ENCODE results near the gene PHF20.
"Not testable (repeated sequence)": the region's sequence is repeated elsewhere in the genome, so short reads cannot be mapped to it uniquely, and the experiment has no call there.

PHF20 gene

DNA sequence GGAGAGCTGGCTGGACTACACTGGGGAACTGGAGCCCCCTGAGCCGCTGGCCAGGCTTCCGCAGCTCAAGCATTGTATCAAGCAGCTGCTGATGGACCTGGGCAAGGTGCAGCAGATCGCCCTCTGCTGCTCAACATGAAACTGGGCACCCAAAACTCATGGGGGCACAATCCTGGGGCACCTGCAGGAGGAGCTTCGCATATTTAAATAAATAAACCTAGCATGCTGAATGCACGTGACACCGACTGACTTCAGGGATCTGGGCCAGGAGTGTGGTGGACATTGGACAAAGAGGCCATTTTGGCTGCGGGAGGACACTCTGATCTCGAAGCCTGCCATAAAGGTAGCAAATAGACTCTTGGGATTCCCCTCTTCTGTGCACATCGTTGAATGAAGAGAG lies 175.7 kb downstream of the PHF20 start:
- DNase-seq = no peak

DNA sequence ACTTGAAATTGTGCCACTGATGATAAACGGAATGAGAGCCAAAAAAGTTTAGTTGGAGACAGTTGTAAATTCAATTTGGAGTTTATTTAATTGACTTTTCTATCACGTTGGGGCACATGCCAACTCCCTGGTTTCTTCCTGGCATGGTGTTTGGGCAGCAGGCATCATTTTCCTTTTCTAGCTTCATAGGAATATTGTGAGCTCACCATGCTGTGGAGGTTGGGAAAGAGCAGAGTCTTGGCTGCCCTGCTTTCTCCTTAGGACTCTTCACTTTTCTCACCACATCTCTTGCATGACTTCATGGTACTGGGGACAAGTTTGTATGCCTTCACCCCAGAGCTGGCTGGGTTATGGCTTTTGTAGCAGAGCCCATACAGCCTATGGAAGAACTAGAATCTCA lies 176.1 kb downstream of the PHF20 start:
- DNase-seq = no peak

DNA sequence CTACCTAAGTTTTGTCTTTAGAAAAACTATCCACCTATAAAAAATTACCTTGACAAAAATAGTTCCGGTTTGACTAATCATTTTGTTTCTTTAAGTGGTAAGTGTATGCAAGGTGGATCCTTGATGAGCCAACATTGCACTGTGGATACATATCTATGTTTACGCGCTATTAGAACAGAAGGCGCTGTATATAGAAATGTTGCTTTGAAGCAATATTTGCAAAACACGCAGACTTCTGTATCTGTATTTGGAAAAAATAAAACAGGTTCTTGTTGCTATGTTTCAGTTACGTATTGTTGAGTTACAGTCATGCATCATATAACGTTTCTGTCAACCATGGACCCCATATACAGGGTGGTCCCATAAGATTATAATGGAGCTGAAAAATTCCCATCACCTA lies 178.3 kb downstream of the PHF20 start:
- no peak for DNase-seq

DNA sequence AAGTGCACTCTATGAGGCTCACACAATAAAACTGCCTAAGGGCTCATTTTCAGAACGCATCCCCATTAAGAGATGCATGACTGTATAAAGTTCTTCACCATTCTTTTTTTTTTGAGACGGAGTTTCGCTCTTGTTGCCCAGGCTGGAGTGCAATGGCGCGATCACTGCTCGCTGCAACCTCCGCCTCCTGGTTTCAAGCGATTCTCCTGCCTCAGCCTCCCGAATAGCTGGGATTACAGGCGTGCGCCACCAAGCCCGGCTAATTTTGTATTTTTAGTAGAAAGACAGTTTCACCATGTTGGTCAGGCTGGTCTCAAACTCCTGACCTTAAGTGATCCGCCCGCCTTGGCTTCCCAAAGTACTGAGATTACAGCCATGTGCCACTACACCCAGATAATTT lies 180.3 kb downstream of the PHF20 start:
- DNase-seq = not testable (repeated sequence)

DNA sequence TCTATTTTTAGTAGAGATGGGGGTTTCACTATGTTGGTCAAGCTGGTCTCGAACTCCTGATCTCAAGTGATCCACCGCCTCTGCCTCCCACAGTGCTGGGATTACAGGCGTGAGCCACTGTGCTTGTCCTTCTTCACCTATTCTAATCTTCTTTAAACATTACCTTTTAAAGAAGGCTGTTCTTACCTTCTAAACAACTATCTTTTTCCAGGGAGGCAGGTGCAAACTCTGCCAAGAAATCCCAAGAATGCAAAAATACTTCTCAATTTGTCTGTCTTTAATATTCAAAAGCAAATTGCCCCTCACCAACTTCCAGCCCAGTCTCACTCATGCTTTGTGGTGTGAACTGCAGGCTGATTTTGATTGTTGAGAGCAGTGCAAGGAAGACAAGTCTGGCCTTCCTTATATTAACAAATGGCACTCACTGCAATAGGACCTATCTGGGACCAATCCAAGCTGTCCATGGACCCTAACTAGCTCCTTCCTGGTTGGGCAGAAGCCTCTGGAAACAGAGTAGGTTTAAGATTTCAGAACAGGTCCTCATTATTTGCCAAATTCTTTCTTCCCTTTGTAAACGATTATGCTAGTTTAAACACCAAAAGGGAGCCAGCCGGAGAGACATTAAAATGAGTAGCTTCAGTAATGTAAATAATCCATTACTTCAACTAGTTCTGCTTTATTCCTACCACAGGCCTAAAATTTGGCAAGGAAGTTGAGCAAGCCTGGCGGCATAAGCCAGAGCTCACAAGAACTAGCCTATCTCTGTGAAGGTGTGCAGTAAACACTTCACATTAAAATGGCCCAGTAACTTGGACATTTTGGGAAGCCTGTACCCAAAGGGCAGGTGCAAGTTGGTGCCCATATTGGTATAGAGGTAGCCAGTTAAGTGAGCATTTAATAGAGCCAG lies 180.9 kb downstream of the PHF20 start:
- no peak for DNase-seq

DNA sequence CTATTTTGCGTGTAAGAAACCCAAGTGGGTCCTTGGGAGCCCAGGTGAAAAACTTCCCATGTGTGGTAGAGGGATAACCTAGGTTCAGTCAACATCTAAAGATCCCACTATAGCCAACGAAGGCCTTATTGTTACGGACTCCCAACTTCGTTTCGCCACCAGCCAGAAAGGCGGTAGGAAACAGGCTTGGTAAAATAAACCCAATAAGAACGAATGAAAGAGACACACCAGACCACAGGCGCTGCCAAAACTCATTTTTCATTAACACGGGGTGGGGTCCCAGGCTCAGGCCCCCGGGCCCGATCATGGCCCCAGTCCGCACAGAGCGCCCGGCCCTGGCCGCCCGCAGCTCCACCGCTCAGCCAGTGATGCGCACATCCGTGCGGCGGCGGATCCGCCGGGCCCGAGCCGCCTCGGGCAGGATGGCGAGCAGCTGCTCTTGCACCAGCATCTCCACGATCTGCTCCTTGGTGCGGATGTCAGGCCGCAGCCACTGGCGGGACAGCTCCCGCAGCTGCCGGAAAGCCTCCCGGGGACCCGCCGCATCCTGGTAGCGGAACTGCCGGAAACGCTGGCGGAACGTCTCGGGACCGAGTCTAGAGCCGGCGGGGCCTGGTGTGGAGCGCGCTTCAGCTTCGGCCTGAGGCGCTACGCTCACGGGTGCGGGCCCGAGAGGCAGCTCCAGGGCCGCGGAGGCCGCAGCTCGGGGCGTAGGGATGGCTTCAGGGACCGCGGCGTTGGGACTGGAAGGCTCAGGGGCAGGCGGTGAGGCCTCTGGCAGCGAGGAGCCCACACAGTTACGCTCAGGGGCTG lies 181.8 kb downstream of the PHF20 start:
- DNase-seq = peak; percentile 57

DNA sequence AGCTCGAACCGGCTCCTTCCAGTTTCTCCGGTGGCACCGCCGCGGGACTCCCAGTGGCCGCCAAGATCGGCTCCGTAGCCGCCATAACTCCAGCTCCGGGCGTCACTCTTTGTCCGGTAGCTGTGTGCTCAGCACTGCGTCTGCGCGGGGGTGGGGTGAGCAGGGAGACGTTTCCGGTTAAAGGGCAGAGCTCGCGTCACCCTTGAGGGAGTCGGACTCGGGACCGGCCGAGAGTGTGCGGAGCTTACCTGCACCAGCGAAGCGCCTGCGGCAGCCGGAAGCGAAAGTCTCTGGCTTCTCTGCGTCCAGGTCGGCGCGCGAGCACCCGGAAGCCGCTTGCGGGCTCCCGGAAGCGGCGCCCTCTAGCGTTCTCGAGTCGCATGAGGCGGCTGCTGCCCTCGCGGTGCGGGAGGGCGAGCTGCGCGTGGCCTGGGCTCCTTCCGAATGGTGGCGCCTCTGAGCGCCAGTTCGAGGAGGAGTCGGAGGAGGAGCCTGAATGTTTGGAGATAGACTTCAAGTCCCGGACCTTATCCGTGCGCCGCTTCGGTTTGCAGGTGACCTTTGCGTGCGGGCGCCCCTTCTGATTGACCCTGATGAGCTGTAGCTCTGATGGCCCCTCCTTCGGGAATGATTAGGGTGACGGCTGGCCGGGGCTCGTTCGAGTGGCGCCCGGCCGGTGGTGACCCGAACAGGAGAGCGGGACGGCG lies 182.5 kb downstream of the PHF20 start, which contains the start of gene SCAND1:
SCAND1 (minus strand) TSS at position 303 of the 707 bp plus-strand sequence; CDS start at position 85, 218 bp downstream.
- peak; percentile 93 for DNase-seq

DNA sequence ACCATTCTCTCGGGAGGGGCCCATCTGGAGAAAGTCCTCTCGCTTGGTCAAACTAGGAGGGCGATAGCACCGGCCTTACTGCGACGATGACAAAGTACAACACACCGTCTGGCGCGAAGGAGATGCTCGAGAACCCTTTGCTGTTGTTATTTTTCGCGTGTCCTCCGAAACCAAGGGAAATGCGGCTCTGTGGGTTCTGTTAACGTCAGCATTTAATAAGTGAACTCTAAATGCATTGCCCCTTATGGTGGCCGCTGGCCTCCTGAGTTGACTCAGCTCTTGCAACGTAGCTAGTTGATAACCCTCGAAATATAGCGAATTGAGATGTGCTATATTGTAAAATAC lies 183.1 kb downstream of the PHF20 start:
- peak; percentile 19 for DNase-seq

DNA sequence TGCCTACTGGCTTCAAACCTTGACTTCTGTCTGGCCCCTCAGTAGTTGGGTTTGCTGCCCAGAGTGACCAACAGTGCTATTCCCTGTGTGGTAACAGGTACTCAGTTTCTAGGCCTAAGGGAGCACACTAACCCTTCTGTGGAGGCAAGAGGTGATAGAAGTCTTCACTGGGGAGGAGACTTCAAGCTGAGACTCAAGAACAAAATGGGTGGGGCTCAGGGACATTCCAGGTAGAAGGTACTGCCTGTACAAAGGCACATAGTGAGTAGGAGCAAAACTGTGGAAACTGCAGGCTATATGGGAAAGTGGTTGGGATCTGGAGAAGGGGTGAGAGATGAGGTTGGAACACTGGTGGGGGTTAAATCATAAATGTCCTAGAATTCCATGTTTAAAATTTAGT lies 184.8 kb downstream of the PHF20 start:
- no peak for DNase-seq

DNA sequence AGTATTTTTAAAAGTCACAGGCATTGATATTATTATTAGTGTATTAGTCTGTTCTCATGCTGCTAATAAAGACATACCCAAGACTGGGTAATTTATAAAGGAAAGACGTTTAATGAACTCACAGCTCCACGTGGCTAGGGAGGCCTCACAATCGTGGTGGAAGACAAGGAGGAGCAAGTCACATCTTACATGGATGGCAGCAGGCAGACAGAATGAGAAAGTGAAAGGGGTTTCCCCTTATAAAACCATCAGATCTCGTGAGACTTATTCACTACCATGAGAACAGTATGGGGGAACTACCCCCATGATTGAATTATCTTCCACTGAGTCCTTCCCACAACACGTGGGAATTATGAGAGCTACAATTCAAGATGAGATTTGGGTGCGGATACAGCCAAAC lies 187.5 kb downstream of the PHF20 start:
- DNase-seq = not testable (repeated sequence)

DNA sequence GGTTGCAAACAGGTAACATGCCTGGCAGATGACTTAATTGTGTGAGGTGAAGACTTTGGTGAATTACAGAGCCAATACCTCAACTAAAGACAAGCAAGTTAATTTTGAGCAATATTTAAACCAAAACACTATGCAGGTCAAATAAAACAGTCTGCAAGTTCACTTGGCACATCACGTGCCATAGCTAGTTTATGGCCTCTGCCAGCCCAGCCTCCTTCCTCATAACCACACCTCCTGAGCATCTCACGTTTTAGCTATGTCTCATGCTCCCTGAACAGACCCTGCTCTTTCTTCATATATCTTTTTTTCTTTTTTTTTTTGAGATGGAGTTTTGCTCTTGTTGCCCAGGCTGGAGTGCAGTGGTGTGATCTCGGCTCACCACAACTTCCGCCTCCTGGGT lies 192.1 kb downstream of the PHF20 start:
- DNase-seq = no peak

DNA sequence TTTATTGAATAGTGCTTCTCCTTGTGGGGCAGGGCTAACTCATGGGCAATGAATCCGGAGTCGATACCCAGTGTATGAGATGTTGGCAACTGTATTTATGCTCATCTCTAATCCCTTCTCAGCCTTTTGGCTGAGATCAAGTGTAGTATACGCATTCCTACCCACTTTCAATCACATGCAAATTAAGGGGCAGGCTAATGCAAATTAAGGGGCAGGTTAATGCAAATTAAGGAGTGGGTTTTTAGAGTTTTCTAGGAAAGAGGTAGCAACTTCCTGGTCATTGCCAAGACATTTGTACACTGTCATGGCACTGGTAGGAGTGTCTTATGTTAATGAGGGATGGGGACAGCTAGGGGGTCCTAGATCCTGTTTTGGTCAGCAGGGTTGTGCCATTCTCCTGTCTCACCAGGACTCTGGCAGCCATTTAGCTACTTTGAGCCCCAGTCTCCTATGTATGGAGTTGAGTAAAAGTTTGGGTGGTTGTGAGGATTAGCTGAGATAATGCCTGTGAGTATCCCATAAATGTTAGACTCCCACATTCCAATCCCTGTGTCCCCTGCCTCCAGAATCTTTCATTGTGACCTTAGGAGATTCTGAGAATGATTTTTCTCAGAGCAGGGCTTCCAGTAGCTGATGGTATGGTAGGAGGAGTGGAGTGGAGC lies 196.3 kb downstream of the PHF20 start, which contains the start of gene CNBD2:
CNBD2 (plus strand) TSS at position 612 of the 662 bp plus-strand sequence. CDS start 173 bp downstream, outside the sequence.
- no peak for DNase-seq

DNA sequence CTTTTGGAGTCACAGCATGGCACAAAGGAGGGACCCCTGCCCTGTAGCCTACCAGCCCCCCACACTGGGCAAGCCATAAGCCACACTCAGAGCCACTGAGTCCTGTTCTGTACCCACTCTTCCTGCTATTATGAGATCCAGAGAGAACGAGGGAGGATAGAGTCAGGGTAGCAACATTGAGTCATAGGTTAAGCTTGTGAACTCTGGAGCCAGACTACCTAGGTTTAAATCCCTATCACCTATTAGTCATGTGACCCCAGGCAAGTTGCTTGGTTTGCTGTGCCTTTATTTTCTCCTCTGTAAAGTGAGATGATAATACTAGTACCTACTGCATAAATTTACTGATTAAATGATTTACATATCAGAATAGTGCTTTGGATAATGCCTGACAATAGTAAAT lies 197.1 kb downstream of the PHF20 start:
- DNase-seq = no peak

DNA sequence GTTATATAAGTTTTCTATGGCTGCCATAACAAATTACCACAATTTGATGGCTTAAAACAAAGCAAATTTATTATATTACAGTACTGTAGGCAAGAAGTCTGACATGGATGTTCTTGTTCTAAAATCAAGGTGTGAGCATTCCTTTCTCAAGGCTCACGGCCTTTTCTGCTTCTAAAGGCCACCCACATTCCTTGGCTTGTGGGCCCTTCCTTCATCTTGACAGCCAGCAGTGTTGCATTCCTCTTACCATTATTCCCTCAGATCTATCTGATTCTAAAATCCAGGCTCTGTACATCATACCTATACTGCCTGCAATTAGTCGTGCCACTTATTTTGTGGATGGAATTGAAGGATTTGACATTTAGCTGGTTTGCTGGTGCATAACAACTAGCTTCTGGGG lies 200.2 kb downstream of the PHF20 start:
- DNase-seq = no peak

DNA sequence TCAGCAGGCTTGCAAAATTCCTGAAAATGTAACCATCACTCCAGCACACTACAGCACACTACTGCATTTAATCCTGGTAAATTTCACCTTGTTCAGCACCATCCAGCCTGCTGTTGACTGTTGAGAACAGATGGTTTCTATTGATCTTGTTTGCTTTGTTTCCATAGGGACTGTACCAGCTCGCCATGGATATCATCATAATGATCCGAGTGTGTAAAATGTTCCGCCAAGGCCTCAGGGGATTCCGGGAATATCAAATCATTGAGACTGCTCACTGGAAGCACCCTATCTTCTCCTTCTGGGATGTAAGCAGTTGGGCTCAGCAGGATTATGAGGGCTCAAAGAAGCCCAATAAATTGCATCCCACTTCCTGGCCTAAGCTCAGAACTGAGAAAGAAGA lies 200.6 kb downstream of the PHF20 start:
- no peak for DNase-seq

DNA sequence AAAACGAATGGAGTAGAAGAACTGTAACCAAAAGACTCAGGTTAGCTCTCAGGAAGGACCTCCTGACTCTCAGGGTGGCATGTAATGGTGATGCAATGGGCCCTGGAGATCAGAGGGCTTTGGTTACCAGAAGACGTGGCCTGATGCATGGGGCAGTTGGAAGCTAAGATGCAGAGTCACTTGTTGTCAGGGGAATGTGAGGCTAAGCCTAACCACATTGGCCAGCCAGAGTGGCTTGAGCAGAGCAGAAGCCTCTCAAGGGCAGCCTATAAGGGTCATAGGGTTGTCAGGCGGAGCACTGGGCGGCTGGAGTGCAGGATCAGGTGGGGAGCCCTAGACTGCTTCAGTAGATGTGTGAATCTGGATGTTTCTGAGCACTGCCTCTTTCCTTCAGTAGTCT lies 202.4 kb downstream of the PHF20 start:
- no peak for DNase-seq

DNA sequence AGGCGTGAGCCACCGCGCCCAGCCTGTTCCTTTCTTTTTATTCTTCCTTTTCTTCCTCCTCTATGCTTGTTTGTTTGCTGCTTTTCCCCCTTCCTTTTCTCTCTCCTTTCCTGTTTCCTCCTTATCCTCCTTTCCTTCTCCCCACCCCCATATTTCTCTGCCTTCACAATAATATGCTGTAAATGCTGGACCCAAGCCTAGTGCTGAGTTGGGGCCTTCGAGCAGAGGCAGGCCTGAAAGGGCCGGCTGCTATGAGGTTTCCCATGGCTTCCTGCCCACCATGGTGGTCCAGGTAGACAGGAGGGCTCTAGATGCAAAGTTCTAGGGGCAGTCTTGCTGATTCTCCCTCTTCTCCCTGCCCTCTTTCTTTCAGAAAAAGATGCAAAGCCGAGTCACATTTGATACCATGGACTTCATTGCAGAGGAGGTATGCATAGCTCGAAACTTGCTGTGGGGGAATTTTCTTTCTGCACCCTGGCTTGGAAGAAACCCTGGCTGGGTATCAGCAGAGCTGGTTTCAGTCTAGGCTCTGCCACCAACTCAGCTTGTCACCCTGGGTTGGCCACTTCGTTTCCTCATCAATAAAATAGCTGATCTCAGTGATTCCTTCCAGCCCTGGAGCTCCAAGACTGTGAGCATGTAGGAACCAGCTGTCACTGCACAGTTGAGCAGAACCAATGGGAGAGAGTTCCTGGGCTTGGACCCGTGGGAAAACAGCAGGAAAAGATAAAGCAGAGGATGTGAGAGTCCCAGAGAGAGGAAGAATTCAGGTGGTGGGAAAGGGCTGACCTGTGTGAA lies 204.0 kb downstream of the PHF20 start:
- DNase-seq = no peak

DNA sequence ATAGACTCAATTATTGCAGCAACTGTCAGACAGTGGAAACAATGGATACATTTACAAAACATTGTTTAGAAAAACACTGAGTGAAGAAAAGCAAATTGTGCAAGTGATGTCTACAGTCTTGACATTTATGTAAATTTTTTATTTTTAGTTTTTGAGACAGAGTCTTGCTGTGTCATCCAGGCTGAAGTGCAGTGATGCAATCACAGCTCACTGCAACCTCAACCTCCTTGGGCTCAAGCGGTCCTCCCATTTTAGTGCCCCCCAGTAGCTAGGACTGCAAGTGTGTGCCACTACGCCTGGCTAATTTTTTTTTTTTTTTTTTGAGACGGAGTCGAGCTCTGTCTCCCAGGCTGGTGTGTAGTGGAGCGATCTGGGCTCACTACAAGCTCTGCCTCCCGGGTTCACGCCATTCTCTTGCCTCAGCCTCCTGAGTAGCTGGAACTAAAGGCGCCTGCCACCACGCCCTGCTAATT lies 206.3 kb downstream of the PHF20 start:
- DNase-seq = no peak

DNA sequence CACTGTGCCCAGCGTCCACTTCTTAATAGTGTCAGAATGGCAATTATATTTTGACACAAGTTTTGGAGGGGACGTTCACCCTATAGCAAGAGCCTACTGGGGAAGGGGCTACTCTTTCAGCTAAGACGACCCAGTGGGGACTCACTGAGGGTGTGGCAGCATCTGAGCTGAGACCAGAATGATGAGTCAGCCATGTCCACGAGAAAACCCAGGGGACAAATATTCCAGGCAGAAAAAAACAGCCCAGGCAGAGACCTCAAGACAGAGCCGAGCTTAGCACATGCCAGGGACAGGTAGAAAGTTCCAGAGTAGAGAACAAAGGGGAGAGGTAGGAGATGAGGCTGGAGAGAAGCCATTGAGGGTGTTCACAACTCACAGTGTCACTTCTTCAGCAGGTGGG lies 207.7 kb downstream of the PHF20 start:
- DNase-seq = no peak

DNA sequence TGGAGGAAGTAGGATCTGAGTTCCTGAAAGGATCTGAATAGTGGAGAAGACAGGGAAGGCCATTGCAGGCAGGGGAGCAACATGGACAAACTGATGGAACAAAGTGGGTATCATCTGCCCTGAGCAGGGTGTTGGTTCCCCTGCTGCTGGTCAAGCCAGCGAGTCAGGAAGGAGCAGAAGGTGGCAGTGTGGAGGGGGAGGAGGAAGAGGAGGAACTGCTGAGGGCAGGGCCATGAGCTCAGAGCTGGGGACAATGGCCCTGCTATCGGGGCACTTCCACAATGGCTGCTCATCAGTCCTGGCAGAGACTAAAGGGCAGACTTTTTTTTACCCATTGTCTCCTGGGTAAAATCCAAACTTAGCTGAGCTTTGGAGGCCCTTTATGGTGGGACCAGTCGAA lies 210.2 kb downstream of the PHF20 start:
- no peak for DNase-seq

DNA sequence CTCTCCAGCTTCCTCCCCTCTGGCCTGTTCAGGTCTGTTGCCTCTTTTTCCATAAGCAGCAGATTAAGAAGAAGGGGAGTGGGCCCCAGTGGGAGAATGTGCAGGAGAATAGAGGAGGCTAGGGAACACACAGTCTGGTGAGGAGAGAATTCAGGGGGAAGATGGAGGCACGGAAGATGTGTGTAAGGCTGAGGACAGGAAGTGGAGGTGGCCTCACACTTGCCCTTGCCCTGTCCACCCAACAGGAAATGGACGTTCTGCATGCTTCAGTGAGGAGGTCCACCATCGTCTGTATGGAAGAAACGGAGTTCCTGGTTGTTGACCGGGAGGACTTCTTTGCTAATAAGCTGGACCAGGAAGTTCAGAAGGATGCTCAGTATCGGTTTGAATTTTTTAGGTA lies 212.6 kb downstream of the PHF20 start:
- DNase-seq = no peak

DNA sequence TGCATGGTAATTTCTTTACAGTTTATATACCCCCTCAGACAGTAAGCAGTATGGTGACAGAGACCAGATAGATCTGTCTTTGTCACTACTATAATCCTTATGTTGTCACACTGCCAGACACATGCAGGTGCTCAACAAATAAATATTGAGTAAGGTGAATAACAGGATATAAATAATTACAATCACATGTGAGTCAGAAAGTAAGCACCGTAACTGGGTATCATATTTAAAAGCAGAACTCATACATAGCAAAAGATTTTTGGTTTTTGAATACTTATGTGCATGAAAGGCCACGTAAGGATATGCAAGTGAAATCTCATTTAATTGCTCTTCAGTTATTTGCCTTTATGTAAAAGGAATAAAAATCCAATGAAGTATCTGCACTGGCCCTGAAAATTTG lies 214.0 kb downstream of the PHF20 start:
- DNase-seq = no peak
